BE2C (cell line): ENCODE data around the gene CD84.

Experiments
- DNase-seq: peaks from one replicate; pipeline ENCODE4 v3.0.0-alpha.2; 2020
- H3K27me3 ChIP-seq: fragments of 250-450 bp; sonication (Bioruptor Pico); 2 replicates; pipeline ENCODE4 v1.5.1; 2020; ENCODE audit warnings: mild to moderate bottlenecking
- H3K36me3 ChIP-seq: fragments of 250-450 bp; sonication (Bioruptor Pico); 2 replicates; pipeline ENCODE4 v1.5.1; 2020; ENCODE audit warnings: mild to moderate bottlenecking
- H3K4me1 ChIP-seq: fragments of 250-450 bp; sonication (Bioruptor Pico); 2 replicates; pipeline ENCODE4 v1.5.1; 2020
- H3K4me3 ChIP-seq: 2 replicates; pipeline ENCODE4 v1.5.1; 2011; ENCODE audit warnings: low read depth, low read length
- H3K9me3 ChIP-seq: fragments of 250-450 bp; sonication (Bioruptor Pico); 2 replicates; pipeline ENCODE4 v1.5.1; 2020
- TF ChIP-seq, protein P1 (sequence below): IDR thresholded peaks from 2 replicates; pipeline ENCODE4 v1.5.1; 2012; ENCODE audit warnings: mild to moderate bottlenecking, low read depth, low read length

The CD84 gene

DNA sequence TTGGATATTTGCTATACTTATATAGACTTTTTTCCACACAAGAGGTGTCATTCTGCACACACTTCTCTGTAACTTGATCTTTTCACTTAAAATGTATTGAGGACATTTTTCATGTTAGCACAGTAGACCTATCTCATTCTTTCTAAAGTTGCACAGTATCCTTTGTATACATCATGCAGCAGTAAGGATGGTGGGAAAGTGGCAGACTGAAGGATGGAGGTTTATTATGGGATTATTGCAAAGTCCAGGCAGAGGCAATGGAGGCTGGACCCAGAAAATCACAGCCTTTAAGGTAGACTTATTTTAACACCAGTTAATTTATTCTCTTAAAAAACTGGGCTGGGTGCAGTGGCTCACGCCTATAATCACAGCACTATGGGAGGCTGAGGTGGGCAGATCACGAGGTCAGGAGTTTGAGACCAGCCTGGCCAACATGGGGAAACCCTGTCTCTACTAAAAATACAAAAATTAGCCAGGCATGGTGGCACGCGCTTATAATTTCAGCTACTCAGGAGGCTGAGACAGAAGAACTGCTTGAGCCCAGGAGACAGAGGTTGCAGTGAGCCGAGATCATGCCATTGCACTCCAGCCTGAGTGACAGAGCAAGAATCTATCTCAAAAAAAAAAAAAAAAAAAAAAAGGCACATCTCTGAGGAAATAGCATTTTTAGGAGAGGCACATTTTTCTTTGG, 41.8 kb upstream of the CD84 start:
- TF ChIP-seq, protein P1, sequence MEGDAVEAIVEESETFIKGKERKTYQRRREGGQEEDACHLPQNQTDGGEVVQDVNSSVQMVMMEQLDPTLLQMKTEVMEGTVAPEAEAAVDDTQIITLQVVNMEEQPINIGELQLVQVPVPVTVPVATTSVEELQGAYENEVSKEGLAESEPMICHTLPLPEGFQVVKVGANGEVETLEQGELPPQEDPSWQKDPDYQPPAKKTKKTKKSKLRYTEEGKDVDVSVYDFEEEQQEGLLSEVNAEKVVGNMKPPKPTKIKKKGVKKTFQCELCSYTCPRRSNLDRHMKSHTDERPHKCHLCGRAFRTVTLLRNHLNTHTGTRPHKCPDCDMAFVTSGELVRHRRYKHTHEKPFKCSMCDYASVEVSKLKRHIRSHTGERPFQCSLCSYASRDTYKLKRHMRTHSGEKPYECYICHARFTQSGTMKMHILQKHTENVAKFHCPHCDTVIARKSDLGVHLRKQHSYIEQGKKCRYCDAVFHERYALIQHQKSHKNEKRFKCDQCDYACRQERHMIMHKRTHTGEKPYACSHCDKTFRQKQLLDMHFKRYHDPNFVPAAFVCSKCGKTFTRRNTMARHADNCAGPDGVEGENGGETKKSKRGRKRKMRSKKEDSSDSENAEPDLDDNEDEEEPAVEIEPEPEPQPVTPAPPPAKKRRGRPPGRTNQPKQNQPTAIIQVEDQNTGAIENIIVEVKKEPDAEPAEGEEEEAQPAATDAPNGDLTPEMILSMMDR = no peak
- no peak for DNase-seq
- peaks cover 5% of the 10 kb centered on the region for H3K27me3 ChIP-seq
- H3K4me3 ChIP-seq = no peak overlapping the region
- H3K4me1 ChIP-seq = no peaks in the 10 kb centered on the region
- no peaks in the 10 kb centered on the region for H3K36me3 ChIP-seq
- no peaks in the 10 kb centered on the region for H3K9me3 ChIP-seq

DNA sequence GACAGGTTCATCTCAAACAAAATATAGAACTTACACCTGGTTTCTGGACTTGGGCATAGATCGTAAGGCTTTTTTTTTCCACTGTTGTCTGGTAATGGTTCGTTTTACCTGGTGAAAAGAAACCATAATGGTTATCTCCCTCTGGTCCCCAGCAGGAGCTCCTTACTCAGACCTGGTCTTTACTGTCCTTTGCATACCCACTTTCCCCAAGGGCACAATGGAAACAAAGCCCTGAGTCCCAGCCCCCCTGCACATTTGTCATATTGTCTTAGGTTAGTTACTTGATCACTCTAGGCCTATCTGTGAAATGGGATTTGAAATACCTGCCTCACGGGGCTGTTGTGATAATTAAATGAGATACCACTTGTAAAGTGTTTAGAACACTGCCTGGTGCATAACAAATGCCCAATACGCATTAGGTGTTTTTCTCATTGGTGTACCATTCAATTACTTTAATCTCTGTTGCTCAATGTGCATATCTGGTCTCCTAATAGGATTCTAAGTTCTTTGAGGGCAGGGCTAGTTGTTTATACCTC, 40.5 kb upstream of the CD84 start:
- no peak overlapping the region for H3K4me3 ChIP-seq
- peaks cover 9% of the 10 kb centered on the region for H3K27me3 ChIP-seq
- H3K36me3 ChIP-seq = no peaks in the 10 kb centered on the region
- no peaks in the 10 kb centered on the region for H3K9me3 ChIP-seq
- TF ChIP-seq, protein P1 = no peak
- H3K4me1 ChIP-seq = no peaks in the 10 kb centered on the region
- DNase-seq = no peak

DNA sequence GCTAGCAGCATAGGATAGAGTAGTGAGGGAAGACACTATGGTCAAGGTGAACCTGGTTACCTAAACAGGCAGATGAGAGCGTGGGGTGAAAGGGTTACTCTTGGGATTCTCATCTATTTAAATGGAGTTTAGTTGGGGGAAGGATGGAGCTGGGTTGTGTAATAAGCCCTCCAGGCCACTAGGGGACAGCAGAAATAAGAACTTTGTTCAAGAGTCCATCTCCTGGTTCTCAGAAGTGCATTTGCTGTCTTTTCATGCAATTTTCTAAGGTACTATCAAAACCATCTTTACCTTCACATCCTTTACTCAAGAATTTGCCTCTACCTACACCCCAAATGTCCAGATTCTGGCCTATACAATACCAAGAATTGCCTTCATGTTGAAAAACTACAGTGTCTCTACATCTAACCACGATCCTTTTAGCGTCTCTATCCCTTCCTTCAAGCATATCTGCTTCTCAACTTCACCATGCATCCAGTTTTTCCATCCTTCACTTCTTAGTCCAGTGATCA, 39.5 kb upstream of the CD84 start:
- TF ChIP-seq, protein P1 = peak; percentile 84
- DNase-seq = peak; percentile 48
- peak overlapping the region; percentile 39 for H3K4me3 ChIP-seq
- H3K27me3 ChIP-seq = peaks cover 12% of the 10 kb centered on the region
- no peaks in the 10 kb centered on the region for H3K4me1 ChIP-seq
- no peaks in the 10 kb centered on the region for H3K36me3 ChIP-seq
- H3K9me3 ChIP-seq = no peaks in the 10 kb centered on the region

DNA sequence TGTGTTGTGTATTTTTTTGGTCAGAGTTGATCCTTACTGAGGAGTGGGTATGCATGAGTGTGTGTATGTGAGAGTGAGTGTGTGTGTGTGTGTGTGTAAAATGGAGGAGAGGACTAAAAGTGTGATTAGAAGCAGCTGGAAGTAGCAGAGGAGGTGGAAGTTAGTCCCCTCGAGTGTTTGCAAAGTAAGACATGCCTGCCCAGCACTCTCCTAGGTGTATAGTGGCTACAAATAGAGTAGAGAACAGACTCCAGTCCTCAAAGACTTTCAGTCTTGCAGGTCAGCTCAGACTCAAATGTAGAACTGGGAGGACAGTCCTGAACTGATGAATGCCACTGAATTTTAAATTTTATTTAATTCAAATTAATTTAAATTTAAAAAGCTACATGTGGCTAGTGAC, 39.0 kb upstream of the CD84 start:
- no peak overlapping the region for H3K4me3 ChIP-seq
- H3K4me1 ChIP-seq = no peaks in the 10 kb centered on the region
- TF ChIP-seq, protein P1 = no peak
- no peaks in the 10 kb centered on the region for H3K36me3 ChIP-seq
- no peak for DNase-seq
- no peaks in the 10 kb centered on the region for H3K9me3 ChIP-seq
- H3K27me3 ChIP-seq = peaks cover 15% of the 10 kb centered on the region

DNA sequence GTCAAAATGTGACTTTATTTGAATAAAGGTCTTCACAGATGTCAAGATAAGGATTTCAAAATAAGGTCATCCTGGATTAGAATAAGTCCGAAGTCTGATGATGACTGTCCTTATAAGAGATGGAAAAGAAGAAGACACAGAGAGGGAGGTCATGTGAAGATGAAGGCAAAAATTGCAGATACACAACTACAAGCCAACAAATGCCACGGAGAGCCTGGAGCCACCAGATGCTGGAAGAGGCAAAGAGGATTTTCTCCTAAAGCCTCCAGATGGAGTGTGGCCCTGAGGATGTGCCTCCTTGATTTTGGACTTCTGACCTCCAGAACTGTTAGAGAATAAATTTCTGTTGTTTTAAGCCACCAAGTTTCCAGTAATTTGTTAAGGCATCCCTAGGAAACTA, 36.4 kb upstream of the CD84 start:
- Histone ChIP-seq H3K36me3 (no peaks in the 10 kb centered on the region), H3K9me3 (no peaks in the 10 kb centered on the region), H3K4me3 (no peak overlapping the region), H3K4me1 (no peaks in the 10 kb centered on the region), H3K27me3 (peaks cover 16% of the 10 kb centered on the region)
- TF ChIP-seq, protein P1 = no peak
- DNase-seq = no peak

DNA sequence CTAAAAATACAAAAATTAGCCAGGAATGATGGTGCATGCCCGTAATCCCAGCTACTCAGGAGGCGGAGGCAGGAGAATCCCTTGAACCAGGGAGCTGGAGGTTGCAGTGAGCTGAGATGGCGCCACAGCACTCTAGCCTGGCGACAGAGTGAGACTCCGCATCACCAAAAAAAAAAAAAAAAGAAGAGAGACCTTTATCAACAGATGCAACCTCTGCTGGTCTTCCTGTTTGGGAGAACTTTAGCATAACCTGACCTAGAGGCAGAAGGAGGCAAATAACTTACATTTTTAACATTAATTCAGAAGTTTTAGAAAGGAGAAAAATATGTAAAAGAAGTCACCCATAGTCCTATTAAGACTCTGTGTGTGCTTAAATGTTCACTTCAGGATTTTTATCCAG, 35.1 kb upstream of the CD84 start:
- Histone ChIP-seq H3K27me3 (peaks cover 16% of the 10 kb centered on the region), H3K9me3 (no peaks in the 10 kb centered on the region), H3K4me3 (no peak overlapping the region), H3K36me3 (no peaks in the 10 kb centered on the region), H3K4me1 (no peaks in the 10 kb centered on the region)
- TF ChIP-seq, protein P1 = no peak
- no peak for DNase-seq
